ENCODE results near the gene CCL27.

CCL27 gene

DNA sequence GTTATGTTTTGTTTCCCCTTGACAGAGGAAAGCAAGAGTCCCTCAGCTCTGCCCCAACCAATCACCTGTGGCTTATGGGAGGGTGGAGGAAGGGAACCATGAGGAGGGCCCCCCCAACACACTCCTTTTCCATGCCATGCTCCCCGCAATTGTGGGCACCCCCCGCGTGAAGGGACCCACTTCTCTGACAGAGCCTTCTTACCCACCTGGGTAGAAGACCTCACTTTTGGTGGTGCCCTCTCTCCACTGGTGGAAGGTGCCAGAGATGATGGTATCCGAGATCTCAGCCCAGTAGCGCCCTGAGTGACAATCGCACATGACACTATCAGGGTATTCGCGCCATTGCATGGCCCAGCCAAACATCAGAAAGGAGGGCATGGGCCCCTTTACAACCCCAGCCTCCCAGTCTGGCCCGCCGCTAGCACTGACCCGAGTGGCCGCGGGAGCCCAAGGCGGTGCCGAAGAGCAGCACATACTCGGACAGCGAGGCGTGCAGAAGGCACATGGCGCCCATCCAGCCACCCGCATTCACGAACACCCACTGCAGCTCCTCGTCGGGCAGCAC lies 25.6 kb downstream of the CCL27 start:
- no peak for DNase-seq (ENCODE audit: low read depth)
- TF ChIP-seq, protein P1, sequence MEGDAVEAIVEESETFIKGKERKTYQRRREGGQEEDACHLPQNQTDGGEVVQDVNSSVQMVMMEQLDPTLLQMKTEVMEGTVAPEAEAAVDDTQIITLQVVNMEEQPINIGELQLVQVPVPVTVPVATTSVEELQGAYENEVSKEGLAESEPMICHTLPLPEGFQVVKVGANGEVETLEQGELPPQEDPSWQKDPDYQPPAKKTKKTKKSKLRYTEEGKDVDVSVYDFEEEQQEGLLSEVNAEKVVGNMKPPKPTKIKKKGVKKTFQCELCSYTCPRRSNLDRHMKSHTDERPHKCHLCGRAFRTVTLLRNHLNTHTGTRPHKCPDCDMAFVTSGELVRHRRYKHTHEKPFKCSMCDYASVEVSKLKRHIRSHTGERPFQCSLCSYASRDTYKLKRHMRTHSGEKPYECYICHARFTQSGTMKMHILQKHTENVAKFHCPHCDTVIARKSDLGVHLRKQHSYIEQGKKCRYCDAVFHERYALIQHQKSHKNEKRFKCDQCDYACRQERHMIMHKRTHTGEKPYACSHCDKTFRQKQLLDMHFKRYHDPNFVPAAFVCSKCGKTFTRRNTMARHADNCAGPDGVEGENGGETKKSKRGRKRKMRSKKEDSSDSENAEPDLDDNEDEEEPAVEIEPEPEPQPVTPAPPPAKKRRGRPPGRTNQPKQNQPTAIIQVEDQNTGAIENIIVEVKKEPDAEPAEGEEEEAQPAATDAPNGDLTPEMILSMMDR (conservative IDR thresholded peaks at IDR 0.05; ENCODE audit: control insufficient read depth, insufficient read depth, low read depth, low read length), result no peak

DNA sequence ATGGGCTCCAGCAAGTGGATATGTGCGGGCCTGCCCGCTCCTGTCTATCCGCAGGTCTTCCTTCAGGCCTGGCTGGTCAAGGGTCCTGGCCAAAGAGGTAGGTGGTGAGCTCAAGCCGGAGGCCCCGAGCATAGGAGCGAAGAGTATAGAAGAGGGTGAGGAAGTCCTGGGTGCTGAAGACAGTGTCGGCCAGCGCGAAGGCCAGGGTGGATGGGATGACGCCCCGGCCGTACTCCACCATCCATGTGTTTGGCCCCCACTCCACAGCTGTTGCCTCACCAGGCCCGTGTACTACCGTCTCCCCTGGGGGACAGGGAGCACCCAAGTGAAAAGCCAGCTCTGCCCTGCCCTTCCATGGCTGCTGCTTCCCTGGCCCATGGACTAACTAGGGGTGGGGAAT lies 26.9 kb downstream of the CCL27 start:
- H3K4me3 ChIP-seq (ENCODE audit: control insufficient read depth, low read depth, low read length), result no peak overlapping the region
- DNase-seq (ENCODE audit: low read depth), result no peak
- TF ChIP-seq, protein P1 (conservative IDR thresholded peaks at IDR 0.05; ENCODE audit: control insufficient read depth, insufficient read depth, low read depth, low read length), result no peak

More for the DNA sequence above, 25.6 kb downstream of the CCL27 start:
- peak overlapping the region; percentile 88 for H3K4me3 ChIP-seq (ENCODE audit: control insufficient read depth, low read depth, low read length)

DNA sequence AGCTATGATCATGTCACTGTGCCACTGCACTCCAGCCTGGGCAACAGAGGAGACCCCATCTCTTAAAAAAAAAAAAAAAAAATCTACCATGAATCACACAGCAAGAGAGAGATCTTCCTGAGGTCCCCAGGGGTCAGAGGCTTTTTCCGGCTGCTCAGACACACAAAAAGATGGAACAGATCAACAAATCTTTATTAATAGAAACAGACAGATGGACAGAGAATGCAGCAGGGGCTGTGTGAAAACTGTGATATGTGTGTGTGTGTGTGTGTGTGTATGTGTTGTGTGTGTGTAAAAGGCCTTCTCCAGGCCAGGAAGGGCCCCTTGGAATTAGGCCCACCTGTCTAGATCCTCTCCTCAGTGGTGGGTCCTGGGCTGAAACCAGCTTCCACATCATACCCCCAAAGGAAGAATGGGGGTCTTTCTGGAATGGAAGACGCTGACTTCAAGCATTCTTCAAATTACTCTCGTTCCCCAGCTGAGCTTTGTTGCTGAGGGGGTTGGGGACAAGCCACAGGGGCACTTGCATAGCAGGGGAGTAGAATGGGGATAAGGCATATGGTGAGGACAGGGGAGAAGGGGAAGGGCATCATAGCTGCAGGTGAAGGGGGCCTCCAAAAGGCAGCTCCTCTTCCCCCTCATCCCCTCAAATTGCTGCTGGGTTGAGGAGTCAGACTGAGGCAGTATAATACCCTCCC lies 27.8 kb downstream of the CCL27 start:
- no peak for DNase-seq (ENCODE audit: low read depth)
- TF ChIP-seq, protein P1 (conservative IDR thresholded peaks at IDR 0.05; ENCODE audit: control insufficient read depth, insufficient read depth, low read depth, low read length), result no peak
- H3K4me3 ChIP-seq (ENCODE audit: control insufficient read depth, low read depth, low read length), result no peak overlapping the region

DNA sequence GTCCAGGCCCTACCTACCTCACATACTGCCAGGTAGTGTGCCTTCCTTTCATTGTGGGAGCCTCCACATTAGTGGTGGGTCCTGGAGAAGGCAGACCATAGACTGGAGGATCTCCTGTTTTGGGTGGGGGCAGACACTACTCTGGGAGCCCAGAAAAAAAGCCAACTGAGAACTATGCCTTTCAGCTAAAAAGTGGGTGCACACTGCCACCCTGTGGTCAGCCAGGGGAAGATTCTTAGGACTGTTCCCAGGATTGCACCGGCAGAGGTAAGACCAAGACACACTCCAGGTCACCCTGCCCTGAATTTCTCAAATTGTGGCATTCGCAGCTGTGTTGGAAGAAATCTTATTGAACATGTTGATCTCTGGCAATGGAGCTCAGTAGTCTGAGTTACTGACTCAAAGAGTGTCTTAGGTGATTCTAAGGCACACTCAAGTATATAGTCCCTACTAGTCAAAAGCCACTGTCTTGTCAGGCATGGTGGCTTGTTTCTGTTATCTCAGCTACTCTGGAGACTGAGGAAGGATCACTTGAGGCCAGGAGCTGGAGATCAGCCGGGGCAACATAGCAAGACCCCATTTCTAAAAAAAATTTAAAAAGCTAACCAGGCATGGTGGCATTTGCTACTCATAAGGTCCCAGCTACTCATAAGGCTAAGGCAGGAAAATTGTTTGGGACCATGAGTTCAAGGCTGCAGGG lies 28.5 kb downstream of the CCL27 start:
- DNase-seq (ENCODE audit: low read depth), result peak; percentile 65
- no peak overlapping the region for H3K4me3 ChIP-seq (ENCODE audit: control insufficient read depth, low read depth, low read length)
- TF ChIP-seq, protein P1 (conservative IDR thresholded peaks at IDR 0.05; ENCODE audit: control insufficient read depth, insufficient read depth, low read depth, low read length), result peak; percentile 87

DNA sequence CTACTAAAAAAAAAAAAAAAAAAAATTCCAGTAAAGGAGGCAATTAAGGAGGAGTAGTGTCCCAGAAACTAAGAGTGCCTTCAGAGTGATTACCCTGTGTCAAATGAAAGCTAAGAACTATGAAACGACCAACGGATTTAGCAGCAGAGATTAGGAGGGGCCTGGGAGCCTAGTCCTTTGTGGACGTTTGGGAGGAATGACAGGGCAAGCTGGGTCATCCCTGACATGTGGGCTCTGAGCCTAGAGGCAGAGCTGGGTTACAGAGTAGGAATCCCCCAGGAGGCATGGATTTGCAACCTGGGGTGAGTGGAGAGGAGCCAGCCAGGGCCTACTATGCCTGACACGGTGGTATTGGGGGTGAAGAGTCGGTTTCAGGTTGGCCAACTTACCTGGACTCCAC lies 29.3 kb downstream of the CCL27 start:
- H3K4me3 ChIP-seq (ENCODE audit: control insufficient read depth, low read depth, low read length), result no peak overlapping the region
- DNase-seq (ENCODE audit: low read depth), result no peak

DNA sequence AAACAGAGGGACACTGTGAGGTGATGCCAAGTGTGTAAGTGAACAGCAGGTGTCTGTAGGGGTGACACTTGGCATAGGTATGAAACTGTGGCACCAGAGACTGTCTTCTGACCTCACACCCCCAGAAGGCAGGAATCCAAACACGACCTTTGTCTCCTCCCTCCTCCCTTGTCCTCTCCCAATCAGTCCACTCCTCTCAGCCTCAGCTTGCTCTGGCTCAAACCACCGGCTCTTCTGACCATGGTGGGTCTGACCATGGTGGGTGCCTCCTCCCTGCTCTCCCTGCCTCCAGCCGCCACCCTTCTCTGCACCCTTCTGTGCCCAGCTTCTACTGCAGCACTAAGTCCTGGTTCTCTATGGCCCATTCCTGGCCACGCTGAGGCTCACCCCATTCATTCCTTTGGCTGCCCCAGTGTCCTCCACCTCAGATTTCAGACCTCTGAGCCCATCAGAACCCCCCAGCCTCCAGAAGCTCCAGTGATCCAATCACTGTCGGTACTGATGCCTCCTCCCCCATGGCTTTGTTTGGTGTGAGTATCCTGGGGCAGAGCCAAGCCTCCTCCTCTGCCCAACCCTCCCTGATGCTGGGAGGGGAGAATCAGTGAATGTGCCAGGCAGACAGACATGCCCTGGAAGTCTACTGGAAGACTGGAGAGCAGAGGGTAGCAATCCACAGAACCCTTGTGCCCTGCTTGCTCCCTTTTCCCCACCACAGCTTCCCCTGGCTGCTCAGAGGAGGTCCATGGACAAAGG lies 31.9 kb downstream of the CCL27 start:
- TF ChIP-seq, protein P1 (conservative IDR thresholded peaks at IDR 0.05; ENCODE audit: control insufficient read depth, insufficient read depth, low read depth, low read length), result no peak
- no peak for DNase-seq (ENCODE audit: low read depth)
- no peak overlapping the region for H3K4me3 ChIP-seq (ENCODE audit: control insufficient read depth, low read depth, low read length)

More for the DNA sequence above, 29.3 kb downstream of the CCL27 start:
- TF ChIP-seq, protein P1 (conservative IDR thresholded peaks at IDR 0.05; ENCODE audit: control insufficient read depth, insufficient read depth, low read depth, low read length), result no peak
